ENCODE results near the gene LRRTM4.

DNA sequence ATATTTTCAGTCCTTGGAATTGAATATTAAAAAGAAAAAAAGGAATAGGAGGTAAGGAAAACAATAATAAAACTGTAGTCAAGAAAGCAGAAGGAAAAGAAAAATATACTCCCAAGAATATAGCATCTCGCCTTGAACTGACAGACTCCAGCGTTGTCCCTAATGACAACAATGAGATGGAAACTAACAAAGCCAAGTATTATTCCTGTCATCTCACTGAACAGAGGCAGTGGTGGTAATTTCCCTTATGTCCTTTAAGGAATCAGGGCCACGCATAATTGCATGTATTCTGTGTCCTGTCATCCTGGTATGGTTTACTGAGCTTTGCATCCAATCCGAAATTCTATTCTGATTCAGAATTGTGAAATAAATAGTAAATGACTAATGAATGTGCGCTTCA is 158.9 kb downstream of the LRRTM4 start:
- TF ChIP-seq SMAD3 (CRISPR knock-in tag; IDR thresholded peaks at IDR 0.05; ENCODE audit: borderline replicate concordance) (no peak), ZNF232 (CRISPR knock-in tag; IDR thresholded peaks at IDR 0.05) (no peak), ZNF121 (CRISPR knock-in tag; IDR thresholded peaks at IDR 0.05) (no peak), JUN (CRISPR knock-in tag; IDR thresholded peaks at IDR 0.05) (no peak), ESRRA (CRISPR knock-in tag; IDR thresholded peaks at IDR 0.05; ENCODE audit: borderline replicate concordance) (no peak), ETV6 (CRISPR knock-in tag; IDR thresholded peaks at IDR 0.05) (no peak), SP1 (CRISPR knock-in tag; conservative IDR thresholded peaks at IDR 0.05) (no peak), KAT7 (CRISPR knock-in tag; IDR thresholded peaks at IDR 0.05; ENCODE audit: borderline replicate concordance) (no peak)
- TF ChIP-seq, protein P1, sequence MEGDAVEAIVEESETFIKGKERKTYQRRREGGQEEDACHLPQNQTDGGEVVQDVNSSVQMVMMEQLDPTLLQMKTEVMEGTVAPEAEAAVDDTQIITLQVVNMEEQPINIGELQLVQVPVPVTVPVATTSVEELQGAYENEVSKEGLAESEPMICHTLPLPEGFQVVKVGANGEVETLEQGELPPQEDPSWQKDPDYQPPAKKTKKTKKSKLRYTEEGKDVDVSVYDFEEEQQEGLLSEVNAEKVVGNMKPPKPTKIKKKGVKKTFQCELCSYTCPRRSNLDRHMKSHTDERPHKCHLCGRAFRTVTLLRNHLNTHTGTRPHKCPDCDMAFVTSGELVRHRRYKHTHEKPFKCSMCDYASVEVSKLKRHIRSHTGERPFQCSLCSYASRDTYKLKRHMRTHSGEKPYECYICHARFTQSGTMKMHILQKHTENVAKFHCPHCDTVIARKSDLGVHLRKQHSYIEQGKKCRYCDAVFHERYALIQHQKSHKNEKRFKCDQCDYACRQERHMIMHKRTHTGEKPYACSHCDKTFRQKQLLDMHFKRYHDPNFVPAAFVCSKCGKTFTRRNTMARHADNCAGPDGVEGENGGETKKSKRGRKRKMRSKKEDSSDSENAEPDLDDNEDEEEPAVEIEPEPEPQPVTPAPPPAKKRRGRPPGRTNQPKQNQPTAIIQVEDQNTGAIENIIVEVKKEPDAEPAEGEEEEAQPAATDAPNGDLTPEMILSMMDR (IDR thresholded peaks at IDR 0.05): no peak
- TF ChIP-seq, protein P2, sequence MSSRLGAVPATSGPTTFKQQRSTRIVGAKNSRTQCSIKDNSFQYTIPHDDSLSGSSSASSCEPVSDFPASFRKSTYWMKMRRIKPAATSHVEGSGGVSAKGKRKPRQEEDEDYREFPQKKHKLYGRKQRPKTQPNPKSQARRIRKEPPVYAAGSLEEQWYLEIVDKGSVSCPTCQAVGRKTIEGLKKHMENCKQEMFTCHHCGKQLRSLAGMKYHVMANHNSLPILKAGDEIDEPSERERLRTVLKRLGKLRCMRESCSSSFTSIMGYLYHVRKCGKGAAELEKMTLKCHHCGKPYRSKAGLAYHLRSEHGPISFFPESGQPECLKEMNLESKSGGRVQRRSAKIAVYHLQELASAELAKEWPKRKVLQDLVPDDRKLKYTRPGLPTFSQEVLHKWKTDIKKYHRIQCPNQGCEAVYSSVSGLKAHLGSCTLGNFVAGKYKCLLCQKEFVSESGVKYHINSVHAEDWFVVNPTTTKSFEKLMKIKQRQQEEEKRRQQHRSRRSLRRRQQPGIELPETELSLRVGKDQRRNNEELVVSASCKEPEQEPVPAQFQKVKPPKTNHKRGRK (CRISPR knock-in tag; IDR thresholded peaks at IDR 0.05; ENCODE audit: borderline replicate concordance): no peak
- TF ChIP-seq, protein P3, sequence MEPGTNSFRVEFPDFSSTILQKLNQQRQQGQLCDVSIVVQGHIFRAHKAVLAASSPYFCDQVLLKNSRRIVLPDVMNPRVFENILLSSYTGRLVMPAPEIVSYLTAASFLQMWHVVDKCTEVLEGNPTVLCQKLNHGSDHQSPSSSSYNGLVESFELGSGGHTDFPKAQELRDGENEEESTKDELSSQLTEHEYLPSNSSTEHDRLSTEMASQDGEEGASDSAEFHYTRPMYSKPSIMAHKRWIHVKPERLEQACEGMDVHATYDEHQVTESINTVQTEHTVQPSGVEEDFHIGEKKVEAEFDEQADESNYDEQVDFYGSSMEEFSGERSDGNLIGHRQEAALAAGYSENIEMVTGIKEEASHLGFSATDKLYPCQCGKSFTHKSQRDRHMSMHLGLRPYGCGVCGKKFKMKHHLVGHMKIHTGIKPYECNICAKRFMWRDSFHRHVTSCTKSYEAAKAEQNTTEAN (CRISPR knock-in tag; IDR thresholded peaks at IDR 0.05): no peak
- TF ChIP-seq, protein P4, sequence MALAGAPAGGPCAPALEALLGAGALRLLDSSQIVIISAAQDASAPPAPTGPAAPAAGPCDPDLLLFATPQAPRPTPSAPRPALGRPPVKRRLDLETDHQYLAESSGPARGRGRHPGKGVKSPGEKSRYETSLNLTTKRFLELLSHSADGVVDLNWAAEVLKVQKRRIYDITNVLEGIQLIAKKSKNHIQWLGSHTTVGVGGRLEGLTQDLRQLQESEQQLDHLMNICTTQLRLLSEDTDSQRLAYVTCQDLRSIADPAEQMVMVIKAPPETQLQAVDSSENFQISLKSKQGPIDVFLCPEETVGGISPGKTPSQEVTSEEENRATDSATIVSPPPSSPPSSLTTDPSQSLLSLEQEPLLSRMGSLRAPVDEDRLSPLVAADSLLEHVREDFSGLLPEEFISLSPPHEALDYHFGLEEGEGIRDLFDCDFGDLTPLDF (CRISPR knock-in tag; IDR thresholded peaks at IDR 0.05): no peak

Data from WTC11 (cell line).